Stimulated activated CD8-positive, alpha-beta memory T cell treated with anti-CD3 and anti-CD28 coated beads, Interleukin-4, amount 100 ng/mL, for 24 hours (primary cell): ENCODE data around the gene LMF2.
"Not testable (repeated sequence)": the region's sequence is repeated elsewhere in the genome, so short reads cannot be mapped to it uniquely, and the experiment has no call there.

Source experiments
- DNase-seq: peaks from one replicate; pipeline ENCODE4 v3.0.0-alpha.2; 2020; ENCODE audit warnings: low read depth

LMF2 gene

DNA sequence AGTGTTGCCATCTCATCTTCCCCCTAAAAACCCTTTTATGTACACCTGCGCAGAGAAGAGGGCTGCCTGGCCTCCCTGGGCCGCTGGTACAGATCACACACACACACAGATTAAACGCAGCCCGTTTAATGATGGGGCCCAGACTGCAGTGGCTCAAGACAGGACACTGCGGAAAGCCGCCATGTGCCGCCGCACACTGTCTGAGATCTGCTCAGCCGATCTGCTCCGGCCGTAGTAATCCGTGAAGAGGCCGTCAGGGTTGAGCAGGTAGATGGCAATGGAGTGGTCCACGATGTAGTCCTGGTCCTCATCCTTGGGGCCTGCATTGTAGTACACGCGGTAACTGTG is 15.9 kb upstream of the LMF2 start:
- no peak for DNase-seq

DNA sequence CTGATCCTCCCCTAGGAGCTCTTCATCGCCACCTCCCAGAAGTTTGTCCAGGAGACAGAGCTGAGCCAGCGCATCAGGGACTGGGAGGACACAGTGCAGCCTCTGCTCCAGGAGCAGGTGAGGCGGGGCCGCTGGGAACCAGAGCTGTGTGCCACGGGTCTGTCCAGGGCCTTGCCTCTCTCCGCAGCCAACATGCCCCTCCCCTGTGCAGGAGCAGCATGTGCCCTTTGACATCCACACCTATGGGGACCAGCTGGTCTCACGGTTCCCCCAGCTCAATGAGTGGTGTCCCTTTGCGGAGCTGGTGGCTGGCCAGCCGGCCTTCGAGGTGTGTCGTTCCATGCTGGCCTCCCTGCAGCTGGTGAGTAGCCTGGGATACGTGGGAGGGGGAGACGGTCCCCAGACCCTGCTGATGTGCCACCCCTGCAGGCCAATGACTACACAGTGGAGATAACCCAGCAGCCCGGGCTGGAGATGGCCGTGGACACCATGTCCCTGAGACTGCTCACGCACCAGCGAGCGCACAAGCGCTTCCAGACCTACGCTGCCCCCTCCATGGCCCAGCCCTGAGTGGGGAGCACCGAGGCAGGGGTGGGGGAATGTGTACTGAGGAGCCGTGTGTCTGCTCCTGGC is 15.4 kb upstream of the LMF2 start:
- DNase-seq, result no peak

DNA sequence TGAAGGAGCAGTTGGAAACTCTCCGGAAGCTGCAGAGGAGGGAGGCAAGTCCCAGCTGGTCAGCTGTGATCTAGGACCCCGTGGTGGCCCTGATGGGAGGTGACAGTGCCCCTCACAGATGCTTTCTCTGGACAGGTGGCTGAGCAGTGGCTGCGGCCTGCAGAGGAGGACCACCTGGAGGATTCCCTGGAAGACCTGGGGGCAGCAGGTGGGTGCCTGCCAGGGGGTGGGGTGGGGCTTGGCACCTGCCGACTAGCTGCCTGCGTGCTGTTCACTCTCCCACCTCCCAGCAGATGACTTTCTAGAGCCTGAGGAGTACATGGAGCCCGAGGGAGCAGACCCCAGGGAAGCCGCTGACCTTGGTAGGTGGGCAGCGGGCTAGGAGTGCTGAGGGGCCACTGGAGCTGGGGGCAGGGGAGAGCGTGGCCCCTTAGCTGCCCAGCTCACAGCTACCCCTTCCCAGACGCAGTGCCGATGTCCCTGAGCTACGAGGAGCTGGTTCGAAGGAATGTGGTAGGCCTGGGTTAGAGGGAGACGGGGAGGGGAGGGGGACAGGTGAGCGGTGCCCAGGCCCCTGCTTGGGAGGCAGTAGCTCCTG is 14.8 kb upstream of the LMF2 start:
- no peak for DNase-seq

- no peak for DNase-seq
These were observed 14.2 kb upstream of the LMF2 start for GRCh38 chr22:50521710-50522109.

DNA sequence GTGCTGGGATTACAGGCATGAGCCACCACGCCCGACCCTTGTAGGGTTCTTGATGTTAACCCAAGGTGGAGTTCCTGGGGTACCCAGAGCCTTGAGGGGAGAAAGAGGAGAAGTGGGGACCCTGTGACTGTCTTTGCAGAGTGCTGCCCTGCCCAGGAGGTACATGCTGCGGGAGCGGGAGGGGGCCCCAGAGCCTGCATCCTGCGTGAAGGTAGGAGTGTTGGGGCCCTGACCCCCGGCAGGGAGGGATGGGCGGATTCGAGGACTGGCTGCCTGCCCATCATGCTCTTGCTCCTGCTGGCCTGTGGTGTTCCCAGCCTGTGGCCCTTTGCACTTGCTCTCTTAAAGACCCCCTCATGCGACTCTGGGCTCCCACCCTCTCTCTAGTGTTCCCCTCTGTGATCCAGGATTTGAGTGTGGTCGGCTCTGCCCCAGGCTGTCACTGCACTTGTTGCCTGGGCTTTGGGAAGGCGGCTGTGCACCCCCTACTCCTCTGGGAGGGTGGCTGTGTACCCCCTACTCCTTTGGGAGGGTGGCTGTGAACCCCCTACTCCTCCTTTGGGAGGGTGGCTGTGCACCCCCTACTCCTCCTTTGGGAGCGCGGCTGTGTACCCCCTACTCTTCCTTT is 13.4 kb upstream of the LMF2 start:
- DNase-seq, result no peak

- DNase-seq, result not testable (repeated sequence)
These were observed 12.7 kb upstream of the LMF2 start for GRCh38 chr22:50520184-50520583.

GRCh38 chr22:50519151-50519550 is 11.6 kb upstream of the LMF2 start:
- DNase-seq, result no peak

GRCh38 chr22:50518606-50519005 is 11.1 kb upstream of the LMF2 start:
- DNase-seq, result no peak

DNA sequence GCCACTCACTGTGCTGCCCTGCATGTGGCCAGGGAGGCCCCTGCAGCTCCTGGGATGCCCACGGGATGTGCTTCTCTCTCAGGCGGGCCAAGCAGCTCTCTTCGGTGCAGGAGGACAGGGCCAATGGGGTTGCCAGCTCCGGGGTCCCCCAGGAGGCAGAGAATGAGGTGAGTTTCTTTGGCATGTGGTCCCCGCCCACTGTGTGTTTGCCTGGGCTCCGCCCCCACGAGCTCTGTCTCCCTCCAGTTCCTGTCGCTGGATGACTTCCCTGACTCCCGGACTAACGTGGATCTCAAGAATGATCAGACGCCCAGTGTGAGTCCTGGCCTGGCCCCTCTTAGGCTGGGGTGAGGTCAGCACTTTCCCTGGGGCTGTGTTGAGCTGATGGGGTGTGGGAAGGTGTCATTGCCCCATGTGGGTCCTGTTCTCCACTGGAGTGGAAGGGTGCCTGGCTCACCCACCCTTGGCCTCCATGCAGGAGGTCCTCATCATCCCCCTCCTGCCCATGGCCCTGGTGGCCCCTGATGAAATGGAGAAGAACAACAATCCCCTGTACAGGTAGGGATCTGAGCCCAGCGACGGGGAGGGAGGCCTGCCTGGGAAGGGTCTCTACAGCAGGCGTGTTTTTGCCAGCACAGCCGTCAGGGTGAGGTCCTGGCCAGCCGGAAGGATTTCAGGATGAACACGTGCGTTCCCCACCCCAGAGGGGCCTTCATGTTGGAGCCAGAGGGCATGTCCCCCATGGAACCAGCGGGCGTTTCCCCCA is 10.2 kb upstream of the LMF2 start:
- no peak for DNase-seq

- DNase-seq, result no peak
These were observed 9.4 kb upstream of the LMF2 start for GRCh38 chr22:50516891-50517290.

GRCh38 chr22:50516068-50516467 is 8.6 kb upstream of the LMF2 start:
- DNase-seq, result no peak

- no peak for DNase-seq
These were observed 5.7 kb upstream of the LMF2 start for GRCh38 chr22:50513175-50513574.

GRCh38 chr22:50508897-50509296 is 1.4 kb upstream of the LMF2 start:
- DNase-seq, result no peak

- peak; percentile 98 for DNase-seq
These were observed 736 bp upstream of the LMF2 start, which contains the start of gene NCAPH2 for GRCh38 chr22:50507991-50508884. Gene NCAPH2, plus strand, starts transcription at chr22:50508224. Its CDS starts 114 bp downstream, at chr22:50508338.

GRCh38 chr22:50506611-50507420 is 686 bp downstream of the LMF2 start:
- DNase-seq, result no peak

DNA sequence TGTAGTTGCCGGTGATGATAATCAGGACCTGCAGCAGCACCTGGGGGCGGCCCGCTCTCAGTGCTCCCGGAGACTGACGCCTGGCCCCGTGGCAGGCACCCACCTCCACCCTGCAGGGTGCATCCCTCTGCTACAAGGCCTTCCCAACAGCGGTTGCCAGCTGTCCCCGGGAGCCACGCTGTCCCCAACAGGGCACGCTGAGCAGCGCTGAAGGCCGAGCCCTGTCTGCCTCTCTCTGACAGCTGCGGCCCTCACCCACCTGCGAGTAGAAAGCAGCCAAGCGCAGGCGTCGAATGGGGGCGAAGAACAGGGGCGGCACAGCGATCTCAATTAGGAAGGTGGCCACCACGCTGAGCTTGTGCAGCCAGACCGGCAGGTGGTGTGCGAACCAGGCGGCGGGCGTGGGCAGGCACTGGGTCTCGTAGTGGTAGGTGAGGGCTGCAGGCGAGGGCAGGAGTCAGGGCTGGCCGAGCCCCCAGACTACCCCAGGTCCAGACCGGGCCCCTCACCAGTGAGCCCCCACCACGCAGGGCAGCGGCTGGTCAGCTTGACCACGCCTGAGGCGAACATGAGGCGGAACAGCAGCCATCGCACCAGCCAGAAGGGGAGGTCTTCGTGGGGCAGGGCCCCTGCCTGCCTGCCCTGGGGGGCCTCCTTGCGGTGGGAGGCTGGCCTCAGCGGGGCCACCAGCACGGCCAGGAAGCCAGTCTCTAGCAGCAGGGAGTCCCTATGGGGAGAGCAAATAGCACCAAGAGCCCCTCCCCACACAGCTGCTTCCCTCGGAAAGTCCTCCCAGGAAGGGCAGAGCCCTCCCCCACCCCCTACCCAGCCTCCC is 1.5 kb downstream of the LMF2 start:
- no peak for DNase-seq

DNA sequence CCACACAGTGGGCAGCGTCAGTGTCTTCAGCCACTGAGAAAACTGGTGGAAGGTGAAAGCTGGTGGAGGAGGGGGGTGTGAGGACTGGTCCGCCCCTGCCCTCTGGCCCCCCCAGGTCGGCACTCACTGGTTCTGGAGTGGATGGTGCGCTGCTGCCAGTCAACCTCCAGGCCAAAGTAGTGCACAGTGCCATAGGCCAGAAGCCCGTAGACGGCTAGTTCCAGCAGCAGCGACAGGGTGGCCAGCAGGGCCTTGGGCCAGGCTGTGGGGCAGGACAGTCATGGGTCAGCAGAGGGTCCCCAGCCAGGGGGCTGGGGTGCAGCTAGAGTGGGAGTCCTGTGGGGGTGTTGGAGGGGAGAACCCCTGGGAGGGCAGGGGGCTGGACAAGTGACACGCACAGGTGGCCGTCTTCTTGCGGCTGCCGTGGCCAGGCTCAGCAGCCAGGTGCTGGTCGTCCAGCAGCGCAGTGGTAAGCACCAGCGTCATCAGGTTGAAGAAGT is 2.2 kb downstream of the LMF2 start:
- DNase-seq, result no peak

DNA sequence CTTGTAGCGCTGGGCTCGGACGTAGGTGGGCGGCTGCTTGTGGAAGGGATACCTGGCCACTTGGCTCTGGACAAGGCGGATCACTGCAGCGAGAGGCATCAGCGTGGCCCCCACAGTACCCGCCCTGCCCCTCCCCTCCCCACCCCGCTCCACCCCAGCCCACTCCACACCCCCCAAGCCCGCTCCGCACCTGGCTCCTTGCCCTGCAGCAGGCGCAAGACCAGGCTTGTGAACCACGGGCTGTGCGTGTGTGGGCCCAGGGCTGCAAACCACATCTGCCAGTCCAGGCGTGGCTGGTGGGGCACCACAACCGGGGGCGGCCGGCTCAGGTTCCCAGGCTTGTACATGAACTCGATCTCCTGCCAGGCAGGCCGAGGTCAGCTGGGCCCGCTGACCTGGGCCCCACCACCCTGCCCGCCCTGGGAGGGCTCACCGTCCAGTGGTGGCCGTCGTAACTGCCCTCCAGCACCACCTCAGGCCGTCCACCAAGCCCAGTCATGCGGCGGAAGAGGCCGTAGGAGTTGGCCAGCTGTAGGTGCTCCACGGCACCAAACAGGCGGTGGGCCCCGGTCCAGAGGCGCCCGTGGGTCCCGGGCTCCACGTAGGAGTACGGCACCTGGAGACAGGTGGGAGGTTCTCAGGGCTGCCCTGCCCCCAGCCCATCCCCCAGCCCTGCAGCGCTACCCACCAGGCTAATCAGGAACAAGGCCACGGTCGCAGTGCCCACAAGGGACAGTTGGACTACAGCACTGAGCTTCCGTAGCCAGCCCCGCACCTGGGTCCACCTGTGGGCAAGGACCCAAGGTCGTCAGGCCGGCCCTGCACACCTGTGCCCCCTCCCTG is 2.9 kb downstream of the LMF2 start:
- DNase-seq, result no peak
